HG03196 (cell line): ENCODE data around the gene SLC15A5.

Source experiments
- ATAC-seq: cut with Tn5 transposase; IDR thresholded peaks from one replicate; pipeline ENCODE4 v1.9.1; 2021; ENCODE audit not compliant: unreplicated experiment

Gene SLC15A5, protein sequence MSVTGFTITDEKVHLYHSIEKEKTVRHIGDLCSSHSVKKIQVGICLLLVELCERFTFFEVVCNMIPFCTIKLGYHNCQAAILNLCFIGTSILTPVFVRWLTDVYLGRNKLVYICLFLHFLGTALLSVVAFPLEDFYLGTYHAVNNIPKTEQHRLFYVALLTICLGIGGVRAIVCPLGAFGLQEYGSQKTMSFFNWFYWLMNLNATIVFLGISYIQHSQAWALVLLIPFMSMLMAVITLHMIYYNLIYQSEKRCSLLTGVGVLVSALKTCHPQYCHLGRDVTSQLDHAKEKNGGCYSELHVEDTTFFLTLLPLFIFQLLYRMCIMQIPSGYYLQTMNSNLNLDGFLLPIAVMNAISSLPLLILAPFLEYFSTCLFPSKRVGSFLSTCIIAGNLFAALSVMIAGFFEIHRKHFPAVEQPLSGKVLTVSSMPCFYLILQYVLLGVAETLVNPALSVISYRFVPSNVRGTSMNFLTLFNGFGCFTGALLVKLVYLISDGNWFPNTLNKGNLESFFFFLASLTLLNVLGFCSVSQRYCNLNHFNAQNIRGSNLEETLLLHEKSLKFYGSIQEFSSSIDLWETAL

GRCh38 chr12:16277585-16277984 is at the start of gene SLC15A5:
Gene SLC15A5 (minus strand): TSS chr12:16277685. CDS start chr12:16277685, 0 bp downstream.
- ATAC-seq: no peak

- no peak for ATAC-seq
Observed at GRCh38 chr12:16325426-16325825, 47.9 kb upstream of the SLC15A5 start.

DNA sequence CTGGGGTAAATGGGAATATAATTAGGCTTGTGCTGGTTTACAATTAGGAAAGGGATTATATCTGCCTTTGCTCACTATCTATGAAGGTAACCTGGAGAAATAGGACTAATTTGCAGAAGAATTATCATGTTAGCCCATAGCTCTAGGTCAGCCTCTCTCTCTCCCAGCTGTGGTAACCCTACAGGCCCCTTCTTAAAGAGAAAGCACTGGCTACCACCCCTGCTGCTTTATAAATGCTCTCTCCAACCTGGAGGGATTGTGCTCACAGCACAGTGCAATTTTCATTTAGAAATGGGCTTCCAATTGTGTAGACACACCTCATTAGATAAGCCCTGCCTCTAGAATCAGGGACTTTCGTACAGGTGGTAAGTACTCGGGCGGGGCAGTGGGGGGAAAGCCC is 47.3 kb upstream of the SLC15A5 start:
- no peak for ATAC-seq

DNA sequence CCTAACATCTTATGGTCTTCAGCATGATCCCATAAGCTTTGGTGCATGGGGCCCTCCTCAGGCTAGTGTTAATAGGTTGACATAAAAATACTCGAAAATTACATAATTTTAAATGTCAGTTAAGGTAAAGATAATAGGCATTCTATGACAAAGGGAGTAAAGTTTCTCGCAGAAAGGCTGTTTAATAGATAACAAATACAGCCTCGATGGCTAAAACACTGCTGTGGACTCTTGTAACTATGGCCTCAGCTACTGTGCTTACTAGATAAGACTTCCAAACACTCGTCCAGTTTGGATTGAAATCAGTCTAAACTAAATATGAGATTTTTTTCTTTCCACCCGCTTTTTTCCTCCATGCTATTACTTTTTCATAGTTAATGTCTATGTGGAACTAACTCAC is 46.8 kb upstream of the SLC15A5 start:
- ATAC-seq: no peak

DNA sequence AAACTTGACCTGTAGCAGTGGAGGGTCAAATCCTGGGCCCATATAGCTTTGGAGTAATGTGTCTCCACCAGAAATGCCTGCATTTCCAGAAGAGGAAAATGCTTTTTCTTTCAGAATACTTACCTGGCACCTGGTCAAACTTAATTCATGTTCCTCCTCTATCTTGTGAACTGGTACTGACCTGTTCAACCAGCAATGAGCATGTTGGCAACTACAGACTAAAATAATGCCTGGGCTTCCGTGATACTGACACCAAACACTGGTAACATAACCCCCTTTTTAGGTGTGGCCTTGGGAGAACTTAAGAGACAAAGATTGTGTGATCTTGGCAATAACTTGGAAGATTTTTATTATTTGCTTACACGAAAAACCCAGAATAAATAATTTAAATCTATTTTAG is 46.2 kb upstream of the SLC15A5 start:
- ATAC-seq: no peak

DNA sequence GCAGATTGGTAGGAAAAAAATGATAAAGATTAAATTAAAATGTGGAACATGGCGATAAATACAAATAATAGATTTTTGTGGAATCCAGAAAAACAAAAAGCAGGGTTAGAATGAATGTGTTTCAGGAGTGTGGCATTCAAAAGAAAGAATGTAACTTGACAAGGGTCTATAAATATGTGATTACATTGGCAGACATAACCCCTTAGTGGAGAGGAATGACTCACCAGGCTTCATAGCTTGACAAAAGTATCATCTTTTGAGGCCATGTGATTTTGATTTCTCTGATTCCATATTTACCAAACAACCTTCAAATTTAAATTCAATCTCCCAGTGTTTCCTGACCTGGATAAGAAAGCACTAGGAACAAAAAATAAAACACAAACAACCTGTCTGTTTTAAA is 45.5 kb upstream of the SLC15A5 start:
- ATAC-seq: no peak

GRCh38 chr12:16310934-16311333 is 33.4 kb upstream of the SLC15A5 start:
- no peak for ATAC-seq

DNA sequence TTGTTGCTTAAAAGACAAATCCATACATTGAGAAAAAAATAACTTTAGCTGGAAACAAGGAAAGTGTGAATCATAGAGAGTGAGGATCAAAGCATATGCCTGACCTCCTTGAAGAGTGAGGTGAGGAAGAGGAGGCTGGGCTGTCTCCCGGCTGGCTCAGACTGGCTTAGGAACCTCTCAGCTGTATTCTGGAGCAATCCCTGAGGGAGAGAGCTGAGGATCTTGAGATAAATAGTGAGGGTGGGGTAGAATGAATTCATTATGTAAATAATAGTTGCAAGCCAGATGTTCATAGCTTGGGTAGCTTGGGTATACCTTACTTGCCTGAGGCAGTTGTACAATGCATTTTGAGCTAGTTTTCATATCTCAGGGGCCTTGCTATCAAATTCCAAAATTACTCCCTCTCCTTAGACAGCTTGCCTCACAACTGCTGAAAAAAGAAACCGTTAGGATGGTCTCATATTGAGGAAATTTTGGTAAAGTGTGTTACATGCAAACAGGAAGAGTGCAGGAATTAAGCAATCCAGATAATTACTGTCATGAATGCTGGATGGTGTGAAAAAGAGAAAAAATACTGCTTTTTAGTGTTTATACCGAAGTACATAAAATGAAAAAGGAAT is 30.5 kb upstream of the SLC15A5 start:
- ATAC-seq: no peak

- no peak for ATAC-seq
Observed at GRCh38 chr12:16303939-16304338, 26.5 kb upstream of the SLC15A5 start.

DNA sequence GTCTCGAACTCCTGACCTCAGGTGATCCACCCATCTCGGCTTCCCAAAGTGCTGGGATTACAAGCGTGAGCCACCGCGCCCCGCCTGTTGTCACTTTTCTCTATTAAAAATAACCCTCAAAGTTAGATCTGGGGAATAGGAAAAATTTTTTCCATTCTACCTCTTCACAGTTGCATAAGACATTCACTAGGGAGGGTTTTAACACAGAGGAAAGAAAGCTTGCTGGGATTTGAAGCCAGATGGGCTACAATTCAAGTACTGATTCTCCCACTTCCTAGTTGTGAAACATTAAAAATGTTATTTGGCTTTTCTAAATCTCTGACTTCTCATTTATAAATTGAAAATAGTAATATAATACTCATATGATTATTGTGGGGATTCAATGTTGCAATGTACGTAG is 23.3 kb upstream of the SLC15A5 start:
- no peak for ATAC-seq

- ATAC-seq: no peak
Observed at GRCh38 chr12:16300122-16300521, 22.6 kb upstream of the SLC15A5 start.

DNA sequence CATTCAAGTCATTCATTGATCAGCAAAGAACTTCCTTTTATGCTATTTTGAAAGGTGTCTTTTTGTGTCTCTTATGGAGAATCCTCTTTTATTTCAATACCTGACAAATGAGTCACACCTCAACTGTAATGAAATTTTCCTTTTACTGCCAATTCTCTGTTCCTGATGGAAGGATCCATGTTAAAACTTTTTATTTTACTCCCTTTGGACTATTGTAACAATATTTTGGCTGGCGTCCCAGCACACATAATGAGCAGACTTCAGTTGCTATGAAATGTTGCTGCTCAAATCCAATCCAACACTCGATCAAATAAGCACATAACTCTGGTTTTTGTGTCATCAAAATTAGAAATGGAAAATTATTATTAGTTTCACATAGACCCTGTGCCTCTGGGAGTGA is 21.9 kb upstream of the SLC15A5 start:
- no peak for ATAC-seq

DNA sequence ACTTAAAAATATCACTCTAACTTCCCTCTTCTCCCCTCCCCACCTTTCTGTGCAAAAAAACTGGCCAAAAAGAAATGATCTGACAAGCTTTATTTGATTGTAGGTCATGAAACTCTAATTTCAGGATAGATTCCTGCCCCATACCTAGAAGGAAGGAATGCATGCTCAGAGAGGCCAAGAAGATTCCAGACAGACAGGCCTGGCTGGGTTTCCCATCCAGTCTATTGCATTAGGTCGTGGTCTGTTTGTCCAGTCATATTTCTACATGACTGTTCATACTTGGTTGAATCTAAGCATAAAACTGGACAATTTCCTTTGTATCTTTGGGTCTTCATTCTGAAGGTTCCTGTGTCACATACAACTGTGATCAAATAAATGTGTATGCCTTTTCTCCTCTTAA is 20.0 kb upstream of the SLC15A5 start:
- no peak for ATAC-seq

- no peak for ATAC-seq
Observed at GRCh38 chr12:16294376-16294956, 17.0 kb upstream of the SLC15A5 start.

- ATAC-seq: no peak
Observed at GRCh38 chr12:16291032-16291431, 13.5 kb upstream of the SLC15A5 start.

- no peak for ATAC-seq
Observed at GRCh38 chr12:16285586-16285985, 8.1 kb upstream of the SLC15A5 start.

GRCh38 chr12:16282978-16283377 is 5.5 kb upstream of the SLC15A5 start:
- ATAC-seq: no peak

DNA sequence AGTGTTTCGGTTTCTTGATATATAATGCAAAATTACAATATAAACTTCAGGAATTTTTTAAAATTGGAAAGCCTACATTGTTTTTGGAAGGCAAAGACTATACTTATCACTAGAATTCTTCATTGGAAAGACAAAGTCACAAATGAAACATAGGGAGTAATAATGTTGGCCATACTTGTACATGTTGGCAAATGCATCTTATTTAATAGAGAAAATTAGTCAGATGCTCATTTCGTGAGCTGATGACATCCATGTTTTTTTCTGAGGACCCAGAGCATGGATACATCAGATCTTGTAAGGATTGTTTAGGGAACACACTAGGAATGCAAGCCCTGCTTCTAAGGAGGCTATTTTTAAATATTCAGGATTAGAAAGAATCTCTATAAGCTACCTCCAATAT is 4.6 kb upstream of the SLC15A5 start:
- ATAC-seq: no peak

- ATAC-seq: no peak
Observed at GRCh38 chr12:16281157-16281556, 3.7 kb upstream of the SLC15A5 start.

DNA sequence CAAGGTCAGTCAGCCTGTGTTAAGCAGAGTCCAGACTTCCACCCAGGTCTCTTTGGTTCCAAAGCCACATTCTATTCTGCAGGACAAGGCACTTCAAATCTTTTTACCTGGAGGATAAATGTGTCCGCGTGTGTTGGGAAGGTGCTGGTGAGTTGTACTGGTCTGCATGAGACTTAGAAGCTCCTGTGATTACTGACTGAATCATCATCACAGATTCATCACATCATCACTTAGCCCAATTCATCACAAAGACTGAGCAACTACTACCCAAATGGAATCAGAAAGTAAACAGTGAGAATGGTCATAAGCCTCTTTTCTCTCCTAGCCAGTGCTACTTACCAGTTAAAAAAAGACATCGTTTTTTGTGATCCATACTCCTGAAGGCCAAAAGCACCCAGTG is 5.3 kb downstream of the SLC15A5 start:
- ATAC-seq: no peak

GRCh38 chr12:16271062-16271461 is 6.4 kb downstream of the SLC15A5 start:
- ATAC-seq: no peak

DNA sequence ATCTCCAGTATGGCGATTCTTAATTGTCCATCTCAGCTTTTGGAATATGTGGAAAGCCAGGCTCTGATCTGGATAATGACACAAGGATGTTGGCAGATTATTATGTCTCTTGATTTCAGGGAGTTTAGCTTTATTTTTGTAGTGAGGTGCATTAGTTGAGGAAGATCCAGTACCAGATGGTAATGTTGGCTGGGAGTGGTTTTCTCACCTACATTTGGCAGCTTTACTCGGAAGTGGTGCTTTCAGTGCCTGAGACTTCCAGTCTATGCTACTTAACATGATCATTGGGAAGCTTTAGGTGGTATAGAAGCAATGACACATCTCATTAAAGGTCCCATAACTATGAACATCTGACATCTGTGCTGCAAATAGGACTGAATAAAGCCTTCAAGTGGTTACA is 7.5 kb downstream of the SLC15A5 start:
- ATAC-seq: no peak
